ENCODE data around the gene BLVRB.
"Not testable (repeated sequence)": the region's sequence is repeated elsewhere in the genome, so short reads cannot be mapped to it uniquely, and the experiment has no call there.

BLVRB gene

GRCh38 chr19:40446263-40446784, 19.2 kb downstream of the BLVRB start:
- DNase-seq = no peak

GRCh38 chr19:40445780-40446262, 19.7 kb downstream of the BLVRB start:
- no peak for DNase-seq

- DNase-seq = no peak
Measured at GRCh38 chr19:40444825-40445312, 20.7 kb downstream of the BLVRB start.

- DNase-seq = peak; percentile 94
Measured at GRCh38 chr19:40444000-40444824, 21.3 kb downstream of the BLVRB start, which contains the start of gene SERTAD3. SERTAD3 (minus strand) TSS chr19:40444335; CDS start chr19:40442080, 2,255 bp downstream.

GRCh38 chr19:40443131-40443999, 22.2 kb downstream of the BLVRB start:
- peak; percentile 92 for DNase-seq

- no peak for DNase-seq
Measured at GRCh38 chr19:40442328-40443130, 23.0 kb downstream of the BLVRB start.

- DNase-seq = no peak
Measured at GRCh38 chr19:40441719-40442253, 23.8 kb downstream of the BLVRB start.

GRCh38 chr19:40438284-40438683, 27.3 kb downstream of the BLVRB start:
- no peak for DNase-seq

- peak; percentile 84 for DNase-seq
Measured at GRCh38 chr19:40433391-40434216, 31.9 kb downstream of the BLVRB start.

GRCh38 chr19:40432760-40433159, 32.8 kb downstream of the BLVRB start:
- DNase-seq = peak; percentile 51

GRCh38 chr19:40431698-40432097, 33.8 kb downstream of the BLVRB start:
- DNase-seq = no peak

- DNase-seq = not testable (repeated sequence)
Measured at GRCh38 chr19:40430242-40430641, 35.3 kb downstream of the BLVRB start.

- DNase-seq = not testable (repeated sequence)
Measured at GRCh38 chr19:40428197-40428596, 37.3 kb downstream of the BLVRB start.

GRCh38 chr19:40425450-40426287, 39.9 kb downstream of the BLVRB start, which contains the start of gene SERTAD1:
SERTAD1 (minus strand) TSS chr19:40425992; CDS start chr19:40423546, 2,446 bp downstream.
- DNase-seq = peak; percentile 99

- DNase-seq = no peak
Measured at GRCh38 chr19:40424637-40425449, 40.7 kb downstream of the BLVRB start.

GRCh38 chr19:40423938-40424337, 41.6 kb downstream of the BLVRB start:
- DNase-seq = no peak

GRCh38 chr19:40422748-40423566, 42.6 kb downstream of the BLVRB start:
- DNase-seq = no peak

All from DMS79 treated with DMSO at 0.1 percent for 48 hours (cell line).